HCT116 (cell line): Measurements from ENCODE around the gene CSGALNACT2. TPM values are rescaled to one million over a fixed set of nuclear protein-coding genes. Genes with fewer than 3 reads are reported as not detected.

Experiments
- ATAC-seq: fragments of 200-7000 bp; cut with Tn5 transposase; 2 replicates; pipeline ENCODE4 v1.9.1; 2020; ENCODE audit warnings: mild to moderate bottlenecking, moderate library complexity
- BruUV-seq: library from RNA; stranded (reverse); fragments of 400-500 nt; replicated peaks from 2 replicates; lab custom pipeline; 2021; lab: Mats Ljungman, UMichigan
- CTCF ChIA-PET: fragments of 300-600 bp; sonication (Branson Sonifier 250); formaldehyde crosslinking; loops from one replicate; lab custom pipeline; 2021; ENCODE audit warnings: antibody characterized with exemption; lab: Charles Lee
- POLR2A ChIA-PET: fragments of 300-600, 350-600 bp; sonication (Branson Sonifier 250); formaldehyde crosslinking; loops from one replicate; lab custom pipeline; 2021; ENCODE audit warnings: antibody characterized with exemption; lab: Charles Lee
- RAD21 ChIA-PET, 2 experiments: fragments of 300-600 bp; sonication (Branson Sonifier 250); formaldehyde crosslinking; loops; one replicate each; lab custom pipeline; 2023; ENCODE audit warnings: low total read pairs in 2 of 2; ENCODE audit not compliant: uncharacterized antibody in 2 of 2, unreplicated experiment in 2 of 2, low non-redundant PET in 1 of 2; lab: Charles Lee
- DNase-seq: peaks from one replicate; pipeline ENCODE4 v3.0.0-alpha.2; 2010; ENCODE audit warnings: low read depth, low spot score
- H2AFZ ChIP-seq: fragments of 200-600 bp; shearing (Covaris generic), sonication (generic); 2 replicates; pipeline ENCODE4 v1.6.1; 2017; ENCODE audit warnings: low read depth, mixed run types, mixed read lengths, antibody characterized with exemption, low read length; ENCODE audit not compliant: poor library complexity, severe bottlenecking
- H3K27ac ChIP-seq: 2 replicates; pipeline ENCODE4 v1.5.1; 2012; ENCODE audit warnings: low read depth, low read length
- H3K27me3 ChIP-seq: fragments of 200-600 bp; sonication (generic); 2 replicates; pipeline ENCODE4 v1.6.1; 2016; ENCODE audit warnings: mixed run types, low read length, mixed read lengths; ENCODE audit not compliant: insufficient read depth
- H3K36me3 ChIP-seq, 2 experiments: fragments of 200-500 bp in 1 of 2; fragments of 200-600 bp in 1 of 2; sonication (Bioruptor generic) in 1 of 2; sonication (generic) in 1 of 2; 2 replicates each; pipeline versions ENCODE4 v1.5.1 to v1.6.1; 2014 to 2016; ENCODE audit warnings: low read length in 2 of 2, inconsistent platforms in 1 of 2, mixed read lengths in 1 of 2, mixed run types in 1 of 2; ENCODE audit not compliant: insufficient read depth in 2 of 2, control insufficient read depth in 1 of 2
- H3K4me1 ChIP-seq, 2 experiments: fragments of 200-600 bp in 1 of 2; sonication (generic) in 1 of 2; 2 replicates each; pipeline versions ENCODE4 v1.5.1 to v1.6.1; 2012 to 2017; ENCODE audit warnings: low read length in 2 of 2, inconsistent platforms in 1 of 2, mild to moderate bottlenecking in 1 of 2, mixed read lengths in 1 of 2, mixed run types in 1 of 2, moderate library complexity in 1 of 2; ENCODE audit not compliant: insufficient read depth in 2 of 2, control insufficient read depth in 1 of 2
- H3K4me2 ChIP-seq: fragments of 200-600 bp; sonication (generic); 2 replicates; pipeline ENCODE4 v1.6.1; 2017; ENCODE audit warnings: mixed run types, low read length, mixed read lengths
- H3K4me3 ChIP-seq, 2 experiments: fragments of 200-600 bp in 1 of 2; sonication (generic) in 1 of 2; replicated peaks in 1 of 2; 2 replicates each; pipeline ENCODE4 v1.5.1; 2011 to 2016; ENCODE audit warnings: low read length in 2 of 2, control low read depth in 1 of 2, low read depth in 1 of 2, mild to moderate bottlenecking in 1 of 2, mixed read lengths in 1 of 2, mixed run types in 1 of 2
- H3K79me2 ChIP-seq: fragments of 200-600 bp; sonication (generic); 2 replicates; pipeline ENCODE4 v1.6.1; 2017; ENCODE audit warnings: mild to moderate bottlenecking, mixed run types, low read length, moderate library complexity, mixed read lengths; ENCODE audit not compliant: insufficient read depth
- H3K9ac ChIP-seq: fragments of 200-600 bp; sonication (generic); 2 replicates; pipeline ENCODE4 v1.6.1; 2016; ENCODE audit warnings: low read length, mixed read lengths
- H3K9me2 ChIP-seq: fragments of 200-600 bp; sonication (generic), shearing (Covaris generic); 2 replicates; pipeline ENCODE4 v1.6.1; 2017; ENCODE audit warnings: mixed run types, mild to moderate bottlenecking, moderate library complexity; ENCODE audit not compliant: insufficient read depth
- H3K9me3 ChIP-seq, 2 experiments: fragments of 200-500 bp in 1 of 2; fragments of 200-600 bp in 1 of 2; sonication (Bioruptor generic) in 1 of 2; sonication (generic) in 1 of 2; 2 replicates each; pipeline ENCODE4 v1.6.1; 2014 to 2017; ENCODE audit warnings: low read length in 2 of 2, mixed read lengths in 2 of 2, inconsistent platforms in 1 of 2, low read depth in 1 of 2, mild to moderate bottlenecking in 1 of 2, mixed run types in 1 of 2, moderate library complexity in 1 of 2; ENCODE audit not compliant: control insufficient read depth in 1 of 2, insufficient read depth in 1 of 2
- H4K20me1 ChIP-seq: fragments of 200-600 bp; sonication (generic), shearing (Covaris generic); 2 replicates; pipeline ENCODE4 v1.6.1; 2017; ENCODE audit warnings: mixed run types, mild to moderate bottlenecking, moderate library complexity; ENCODE audit not compliant: insufficient read depth
- CEBPB ChIP-seq: IDR thresholded peaks from 2 replicates; pipeline ENCODE4 v1.6.1; 2012; ENCODE audit warnings: low read depth
- EGR1 ChIP-seq: IDR thresholded peaks from 2 replicates; pipeline ENCODE4 v1.6.1; 2012; ENCODE audit warnings: low read depth
- ELF1 ChIP-seq: IDR thresholded peaks from 2 replicates; pipeline ENCODE4 v1.6.1; 2012; ENCODE audit warnings: low read depth, borderline replicate concordance
- EZH2 ChIP-seq: fragments of 200-600 bp; sonication (generic); IDR thresholded peaks from 2 replicates; pipeline ENCODE4 v1.6.1; 2017; ENCODE audit warnings: antibody characterized with exemption, mixed run types
- JUND ChIP-seq: IDR thresholded peaks from 2 replicates; pipeline ENCODE4 v1.6.1; 2012
- RAD21 ChIP-seq: IDR thresholded peaks from 2 replicates; pipeline ENCODE4 v1.6.1; 2012; ENCODE audit warnings: low read depth, mild to moderate bottlenecking
- SIN3A ChIP-seq: IDR thresholded peaks from 2 replicates; pipeline ENCODE4 v1.6.1; 2012; ENCODE audit warnings: low read depth
- SP1 ChIP-seq: IDR thresholded peaks from 2 replicates; pipeline ENCODE4 v1.6.1; 2012; ENCODE audit warnings: low read depth
- SRF ChIP-seq: IDR thresholded peaks from 2 replicates; pipeline ENCODE4 v1.6.1; 2012; ENCODE audit warnings: low read depth
- TCF7L2 ChIP-seq: IDR thresholded peaks from 2 replicates; pipeline ENCODE4 v1.7.0; 2011; ENCODE audit warnings: borderline replicate concordance, inconsistent platforms; ENCODE audit not compliant: insufficient read depth, insufficient read length; ENCODE audit errors: extremely low read depth
- ZFX ChIP-seq: fragments of 450-650 bp; IDR thresholded peaks from 2 replicates; pipeline ENCODE4 v1.6.1; 2017
- ZNF274 ChIP-seq: fragments of 200-500 bp; sonication (Bioruptor generic); IDR thresholded peaks from 2 replicates; pipeline ENCODE4 v1.6.1; 2014; ENCODE audit warnings: mild to moderate bottlenecking, low read depth, low read length, inconsistent platforms
- intact Hi-C: fragments of 100-400 bp; cut with micrococcal nuclease; formaldehyde crosslinking; loops from 2 replicates; pipeline ENCODE4 v1.10.0; 2022
- total RNA-seq: library from RNA; stranded (reverse); gene quantifications from one replicate; pipeline ENCODE4 v1.2.1, GENCODE V29; 2021; ENCODE audit not compliant: unreplicated experiment
- TF ChIP-seq, protein P1 (sequence below): IDR thresholded peaks from 2 replicates; pipeline ENCODE4 v1.6.1; 2011; ENCODE audit warnings: mild to moderate bottlenecking, low read length, moderate library complexity; ENCODE audit not compliant: insufficient replicate concordance; ENCODE audit errors: extremely low read depth
- TF ChIP-seq, protein P2 (sequence below): IDR thresholded peaks from 2 replicates; pipeline ENCODE4 v1.6.1; 2012
- TF ChIP-seq, protein P3 (sequence below), 3 experiments: fragments of 200-600 bp in 1 of 3; sonication (generic) in 1 of 3; IDR thresholded peaks in 2 of 3; conservative IDR thresholded peaks in 1 of 3; 2 replicates each; pipeline ENCODE4 v1.5.1; 2012 to 2017; ENCODE audit warnings: low read depth in 2 of 3, low read length in 2 of 3, antibody characterized with exemption in 1 of 3, borderline replicate concordance in 1 of 3, control low read depth in 1 of 3, mild to moderate bottlenecking in 1 of 3, mixed read lengths in 1 of 3, mixed run types in 1 of 3, moderate library complexity in 1 of 3; ENCODE audit not compliant: insufficient read depth in 1 of 3

Gene CSGALNACT2
- total RNA-seq, 1 experiment from 2014 or later: 9.9 TPM

DNA sequence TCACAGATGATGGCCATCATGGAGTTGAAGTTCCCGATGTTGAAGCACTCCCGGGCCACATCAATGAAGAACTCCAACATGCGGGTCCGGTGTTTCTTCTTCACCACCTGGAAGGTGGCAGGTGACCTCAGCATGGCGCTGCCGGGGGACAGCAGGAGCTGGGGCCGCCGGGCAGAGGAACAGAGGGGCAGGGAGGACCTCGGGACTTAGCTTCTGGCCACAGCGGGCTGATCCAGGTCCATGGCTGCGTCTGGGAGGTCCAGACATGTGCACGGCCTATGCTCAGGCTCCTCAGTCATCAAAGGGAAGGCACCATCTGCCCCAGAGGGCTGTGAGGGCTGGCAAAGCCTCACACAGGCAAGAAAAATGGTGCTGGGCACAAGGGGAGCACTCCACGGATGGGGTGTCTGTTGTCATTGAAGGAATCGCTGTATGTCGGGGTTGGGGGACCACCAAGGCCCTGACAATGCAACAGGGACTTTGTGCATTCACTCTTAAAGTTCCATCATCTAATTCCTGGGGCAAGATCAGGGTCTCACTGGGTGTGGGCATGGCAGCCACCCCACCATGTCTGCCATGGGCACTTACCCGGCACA lies 60.9 kb downstream of the CSGALNACT2 start:
- no peak overlapping the region for H3K27ac ChIP-seq
- H3K79me2 ChIP-seq: no peaks in the 10 kb centered on the region
- intact Hi-C loops: no loop called here
- ChIA-PET CTCF (no interaction called here), POLR2A (interaction anchor here (0.6 kb wide), 1 partner anchor 544 kb away, joined by 3 read pairs; no protein-coding TSS in a partner anchor), RAD21 (no interaction called here)
- H3K27me3 ChIP-seq: no peaks in the 10 kb centered on the region
- peaks cover 7 to 23% of the 10 kb centered on the region in 2 experiments; a peak in 3 of 4 replicates for H3K4me1 ChIP-seq
- no peak overlapping the region for H3K4me3 ChIP-seq
- no peak for TF ChIP-seq ELF1
- no peak for TF ChIP-seq CEBPB
- TF ChIP-seq TCF7L2: no peak
- no peak for TF ChIP-seq SIN3A
- TF ChIP-seq SP1: no peak
- TF ChIP-seq, protein P1, sequence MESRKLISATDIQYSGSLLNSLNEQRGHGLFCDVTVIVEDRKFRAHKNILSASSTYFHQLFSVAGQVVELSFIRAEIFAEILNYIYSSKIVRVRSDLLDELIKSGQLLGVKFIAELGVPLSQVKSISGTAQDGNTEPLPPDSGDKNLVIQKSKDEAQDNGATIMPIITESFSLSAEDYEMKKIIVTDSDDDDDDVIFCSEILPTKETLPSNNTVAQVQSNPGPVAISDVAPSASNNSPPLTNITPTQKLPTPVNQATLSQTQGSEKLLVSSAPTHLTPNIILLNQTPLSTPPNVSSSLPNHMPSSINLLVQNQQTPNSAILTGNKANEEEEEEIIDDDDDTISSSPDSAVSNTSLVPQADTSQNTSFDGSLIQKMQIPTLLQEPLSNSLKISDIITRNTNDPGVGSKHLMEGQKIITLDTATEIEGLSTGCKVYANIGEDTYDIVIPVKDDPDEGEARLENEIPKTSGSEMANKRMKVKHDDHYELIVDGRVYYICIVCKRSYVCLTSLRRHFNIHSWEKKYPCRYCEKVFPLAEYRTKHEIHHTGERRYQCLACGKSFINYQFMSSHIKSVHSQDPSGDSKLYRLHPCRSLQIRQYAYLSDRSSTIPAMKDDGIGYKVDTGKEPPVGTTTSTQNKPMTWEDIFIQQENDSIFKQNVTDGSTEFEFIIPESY: no peak
- TF ChIP-seq ZNF274: no peak
- no peak for TF ChIP-seq SRF
- TF ChIP-seq JUND: no peak
- TF ChIP-seq, protein P2, sequence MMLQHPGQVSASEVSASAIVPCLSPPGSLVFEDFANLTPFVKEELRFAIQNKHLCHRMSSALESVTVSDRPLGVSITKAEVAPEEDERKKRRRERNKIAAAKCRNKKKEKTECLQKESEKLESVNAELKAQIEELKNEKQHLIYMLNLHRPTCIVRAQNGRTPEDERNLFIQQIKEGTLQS: no peak
- no peak for TF ChIP-seq EGR1
- TF ChIP-seq, protein P3, sequence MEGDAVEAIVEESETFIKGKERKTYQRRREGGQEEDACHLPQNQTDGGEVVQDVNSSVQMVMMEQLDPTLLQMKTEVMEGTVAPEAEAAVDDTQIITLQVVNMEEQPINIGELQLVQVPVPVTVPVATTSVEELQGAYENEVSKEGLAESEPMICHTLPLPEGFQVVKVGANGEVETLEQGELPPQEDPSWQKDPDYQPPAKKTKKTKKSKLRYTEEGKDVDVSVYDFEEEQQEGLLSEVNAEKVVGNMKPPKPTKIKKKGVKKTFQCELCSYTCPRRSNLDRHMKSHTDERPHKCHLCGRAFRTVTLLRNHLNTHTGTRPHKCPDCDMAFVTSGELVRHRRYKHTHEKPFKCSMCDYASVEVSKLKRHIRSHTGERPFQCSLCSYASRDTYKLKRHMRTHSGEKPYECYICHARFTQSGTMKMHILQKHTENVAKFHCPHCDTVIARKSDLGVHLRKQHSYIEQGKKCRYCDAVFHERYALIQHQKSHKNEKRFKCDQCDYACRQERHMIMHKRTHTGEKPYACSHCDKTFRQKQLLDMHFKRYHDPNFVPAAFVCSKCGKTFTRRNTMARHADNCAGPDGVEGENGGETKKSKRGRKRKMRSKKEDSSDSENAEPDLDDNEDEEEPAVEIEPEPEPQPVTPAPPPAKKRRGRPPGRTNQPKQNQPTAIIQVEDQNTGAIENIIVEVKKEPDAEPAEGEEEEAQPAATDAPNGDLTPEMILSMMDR (IDR thresholded peaks at IDR 0.05 in 2 of 3, conservative IDR thresholded peaks at IDR 0.05 in 1 of 3; ENCODE audit: borderline replicate concordance in 1 of 3, insufficient read depth in 1 of 3, low read depth in 2 of 3, low read length in 2 of 3): no peak
- TF ChIP-seq ZFX: no peak
- no peak for TF ChIP-seq EZH2
- TF ChIP-seq RAD21: no peak
- BruUV-seq: no TSS peak
- H2AFZ ChIP-seq: no peak overlapping the region
- H3K9ac ChIP-seq: no peak overlapping the region
- H3K4me2 ChIP-seq: no peak overlapping the region
- no peaks in the 10 kb centered on the region for H3K9me3 ChIP-seq
- peaks cover 21 to 22% of the 10 kb centered on the region in 2 experiments; a peak in 3 of 4 replicates for H3K36me3 ChIP-seq
- no peak for DNase-seq
- H3K9me2 ChIP-seq: no peaks in the 10 kb centered on the region
- no peak for ATAC-seq
- no peaks in the 10 kb centered on the region for H4K20me1 ChIP-seq
